HG02759 (cell line): Measurements from ENCODE around the gene LACTBL1.
A peak's percentile ranks its signal among the peaks of the same experiment; 100 is the strongest.
"Not testable (repeated sequence)": the region's sequence is repeated elsewhere in the genome, so short reads cannot be mapped to it uniquely, and the experiment has no call there.

Experiments used
- ATAC-seq: cut with Tn5 transposase; IDR thresholded peaks from one replicate; pipeline ENCODE4 v1.9.1; 2021; ENCODE audit warnings: mild to moderate bottlenecking, moderate library complexity; ENCODE audit not compliant: unreplicated experiment

Gene LACTBL1, protein sequence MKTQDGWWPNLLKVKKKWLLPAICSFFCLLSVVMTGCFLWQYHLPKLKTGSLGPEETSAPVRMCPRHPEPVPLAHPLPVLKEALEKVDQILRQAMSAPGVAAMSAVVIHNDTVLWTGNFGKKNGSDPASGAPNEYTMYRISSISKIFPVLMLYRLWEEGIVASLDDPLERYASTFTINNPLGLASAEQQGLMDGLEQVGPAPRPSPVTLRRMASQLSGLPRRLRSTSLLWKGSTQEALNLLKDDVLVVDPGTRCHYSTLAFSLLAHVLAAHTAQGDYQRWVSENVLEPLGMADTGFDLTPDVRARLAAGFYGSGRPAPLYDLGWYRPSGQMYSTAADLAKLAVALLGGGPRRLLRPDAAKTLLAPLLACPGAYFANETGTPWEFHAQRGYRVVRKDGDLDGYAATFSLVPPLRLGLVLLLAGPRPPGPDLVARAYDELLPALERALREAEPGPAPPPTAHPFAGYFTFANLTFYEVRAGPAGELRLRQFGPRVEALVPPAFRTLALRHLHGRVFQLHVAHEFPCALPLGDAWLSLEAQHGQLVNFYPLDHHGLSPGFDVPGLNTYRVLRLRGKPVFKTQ

DNA sequence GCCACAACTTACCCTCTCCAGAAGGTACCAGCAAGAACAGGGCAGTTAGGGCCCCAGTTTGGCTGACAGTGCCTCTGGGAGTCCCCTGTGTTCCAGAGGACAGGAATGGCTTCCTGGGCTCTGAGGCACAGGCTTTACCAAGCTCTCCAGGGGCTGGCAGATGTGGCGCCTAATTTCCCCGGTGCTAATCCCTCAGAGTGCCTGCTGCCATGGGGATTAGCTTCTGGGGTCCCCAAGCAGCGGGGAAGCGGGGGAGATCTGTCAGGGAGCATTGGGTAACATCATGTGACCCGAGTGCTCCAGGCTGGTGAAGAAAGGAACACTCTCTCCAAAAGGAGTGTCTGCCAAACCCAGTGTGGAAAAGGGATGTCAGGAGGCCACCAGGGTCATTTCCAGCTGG is at the start of gene LACTBL1:
Gene LACTBL1, minus strand, starts transcription at position 107 of the 400 bp plus-strand sequence. CDS start 550 bp downstream, outside the sequence.
- ATAC-seq, result no peak

DNA sequence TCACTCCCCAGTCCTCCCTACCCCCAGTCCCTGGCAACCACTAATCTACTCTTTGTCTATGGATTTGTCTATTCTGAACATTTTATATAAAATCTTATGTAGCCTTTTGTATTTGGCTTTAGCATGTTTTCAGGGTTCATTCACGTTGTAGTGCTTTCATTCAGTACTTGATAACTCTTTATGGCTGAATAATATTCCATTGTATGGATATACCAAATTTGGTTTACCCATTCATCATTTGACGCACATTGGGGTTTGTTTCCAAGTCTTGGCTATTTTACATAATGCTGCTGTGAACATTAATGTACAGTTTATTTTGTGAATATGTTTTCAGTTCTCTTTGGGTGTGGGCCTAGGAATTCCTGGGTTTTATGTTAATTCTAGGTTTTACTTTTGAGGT is 49.2 kb upstream of the LACTBL1 start:
- no peak for ATAC-seq

DNA sequence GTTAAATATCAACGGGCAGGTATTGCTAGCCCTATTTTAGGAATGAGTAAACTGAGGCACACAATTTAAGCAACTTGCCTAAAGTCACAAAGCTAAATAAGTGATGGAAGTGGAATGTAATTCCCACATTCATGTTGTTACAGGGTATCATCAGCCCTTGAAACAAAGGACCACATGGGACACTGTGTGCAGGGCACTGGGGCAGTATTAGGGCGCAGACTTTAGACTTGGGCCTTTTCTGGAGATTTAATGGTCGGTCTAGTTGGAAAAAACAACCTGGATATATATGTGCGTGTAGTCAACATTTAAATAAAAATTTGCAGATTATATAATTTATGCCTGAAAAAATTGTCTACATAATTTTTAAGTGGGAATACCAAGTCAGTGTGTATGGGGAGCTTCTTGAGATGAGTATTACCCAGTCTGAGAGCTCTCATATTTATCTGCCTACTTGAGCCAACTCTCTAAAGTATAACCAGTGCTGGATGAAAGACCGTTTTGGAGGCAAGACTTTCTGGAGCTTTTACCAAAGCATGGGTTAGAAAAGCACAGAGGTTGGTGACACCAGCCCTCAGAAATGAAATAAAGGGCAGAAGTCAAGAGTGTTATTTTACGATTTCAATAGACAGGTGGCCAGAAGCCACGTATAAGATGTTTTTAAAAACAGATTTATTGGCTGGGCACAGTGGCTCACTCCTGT is 48.2 kb upstream of the LACTBL1 start:
- no peak for ATAC-seq

DNA sequence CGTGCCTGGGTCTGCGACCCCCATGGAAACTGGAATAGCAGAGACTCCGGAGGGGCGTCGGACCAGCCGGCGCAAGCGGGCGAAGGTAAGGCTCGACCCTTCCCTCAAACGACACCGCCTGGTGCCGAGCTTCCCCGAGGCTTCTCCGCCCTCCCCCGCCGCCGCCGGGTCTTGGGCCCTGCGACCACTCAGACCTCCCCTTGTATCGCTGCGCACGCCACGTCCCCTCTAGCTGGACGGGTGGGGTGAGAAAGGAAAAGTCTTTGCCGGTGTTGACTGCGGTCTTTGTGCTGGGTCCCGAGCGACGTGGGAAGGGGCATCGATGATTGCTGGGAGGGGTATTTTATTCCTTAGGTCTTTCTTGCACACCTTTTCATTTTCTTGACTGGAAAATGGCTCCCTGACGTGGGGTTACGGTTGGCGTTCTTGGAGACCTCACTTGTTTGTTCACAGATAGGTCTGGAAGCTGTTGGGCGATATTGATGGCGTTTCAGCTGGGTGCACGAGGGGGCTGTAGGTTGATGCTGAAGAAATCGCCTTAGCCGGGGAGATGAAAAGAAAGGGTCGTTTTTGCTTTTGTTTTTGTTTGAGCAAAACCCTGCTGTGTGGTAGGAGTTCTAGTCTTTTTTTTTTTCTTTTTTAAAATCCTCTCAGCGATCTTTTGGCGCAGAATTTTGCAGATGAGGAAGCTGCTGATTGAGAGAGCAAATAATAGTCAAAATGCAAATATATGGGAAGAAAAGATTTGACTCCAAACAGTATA is 47.4 kb upstream of the LACTBL1 start:
- ATAC-seq, result peak; percentile 31

DNA sequence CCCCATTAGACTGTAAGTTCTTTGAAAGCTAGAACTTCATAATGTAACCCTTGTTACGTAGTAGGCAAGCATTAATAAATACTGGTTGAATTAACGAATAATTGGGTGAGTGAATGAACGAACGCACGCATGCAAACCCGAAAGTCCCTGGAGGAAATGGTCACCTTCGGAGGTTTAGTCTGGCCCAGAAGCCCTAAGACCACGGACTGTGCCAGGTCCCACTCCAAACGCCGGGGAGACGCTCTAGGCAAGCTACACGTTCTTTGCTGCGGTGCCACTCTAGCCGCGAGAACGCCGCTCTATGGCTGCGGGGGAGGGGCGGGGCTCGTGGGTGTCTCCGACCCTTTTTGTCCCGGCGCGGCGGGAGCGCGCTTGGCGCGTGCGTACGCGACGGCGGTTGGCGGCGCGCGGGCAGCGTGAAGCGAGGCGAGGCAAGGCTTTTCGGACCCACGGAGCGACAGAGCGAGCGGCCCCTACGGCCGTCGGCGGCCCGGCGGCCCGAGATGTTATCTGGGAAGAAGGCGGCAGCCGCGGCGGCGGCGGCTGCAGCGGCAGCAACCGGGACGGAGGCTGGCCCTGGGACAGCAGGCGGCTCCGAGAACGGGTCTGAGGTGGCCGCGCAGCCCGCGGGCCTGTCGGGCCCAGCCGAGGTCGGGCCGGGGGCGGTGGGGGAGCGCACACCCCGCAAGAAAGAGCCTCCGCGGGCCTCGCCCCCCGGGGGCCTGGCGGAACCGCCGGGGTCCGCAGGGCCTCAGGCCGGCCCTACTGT is 46.6 kb upstream of the LACTBL1 start, which contains the start of gene KDM1A:
Gene KDM1A, plus strand, starts transcription at position 375 of the 769 bp plus-strand sequence. Its CDS starts 129 bp downstream, at position 504.
- ATAC-seq, result peak; percentile 92

DNA sequence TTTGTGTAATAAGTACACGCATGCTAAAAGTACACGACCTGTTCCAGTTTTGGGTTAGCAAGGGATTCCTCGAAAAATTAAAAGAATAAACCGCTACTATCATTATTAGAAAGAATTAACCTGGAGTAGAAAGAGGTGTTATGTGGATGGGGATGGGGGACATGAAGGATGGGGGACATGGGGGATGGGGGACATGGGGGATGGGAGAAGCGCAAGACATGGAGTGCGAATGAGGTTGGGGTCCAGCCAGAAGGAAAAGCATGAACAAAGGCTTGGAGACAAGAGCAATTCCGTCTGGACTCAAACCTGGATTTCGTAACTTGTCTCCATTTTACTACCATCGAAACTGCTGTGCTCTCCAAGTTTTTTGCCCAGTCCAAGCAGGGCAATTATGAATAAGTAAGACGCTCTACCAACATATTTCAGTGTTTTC is 46.0 kb upstream of the LACTBL1 start:
- no peak for ATAC-seq

DNA sequence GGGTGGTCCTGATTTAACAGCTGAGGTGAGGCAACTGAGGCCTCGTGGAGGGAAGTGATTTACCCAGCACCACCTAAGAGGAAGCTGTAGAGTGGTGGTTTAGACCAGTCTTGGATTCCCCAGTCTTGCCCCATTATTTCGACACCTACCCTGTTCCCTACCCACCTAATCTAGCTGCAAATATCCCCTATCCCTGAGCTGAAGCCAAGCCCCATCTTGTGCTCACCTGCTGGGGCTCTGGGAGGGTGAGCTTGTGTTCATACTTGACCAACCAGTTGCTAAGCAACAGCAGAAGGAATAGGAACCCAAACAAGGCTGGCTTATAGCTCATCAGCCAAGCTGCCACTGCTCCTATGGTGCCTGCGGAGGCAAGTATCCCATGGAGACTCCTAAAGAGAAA is 41.0 kb upstream of the LACTBL1 start:
- ATAC-seq, result no peak

DNA sequence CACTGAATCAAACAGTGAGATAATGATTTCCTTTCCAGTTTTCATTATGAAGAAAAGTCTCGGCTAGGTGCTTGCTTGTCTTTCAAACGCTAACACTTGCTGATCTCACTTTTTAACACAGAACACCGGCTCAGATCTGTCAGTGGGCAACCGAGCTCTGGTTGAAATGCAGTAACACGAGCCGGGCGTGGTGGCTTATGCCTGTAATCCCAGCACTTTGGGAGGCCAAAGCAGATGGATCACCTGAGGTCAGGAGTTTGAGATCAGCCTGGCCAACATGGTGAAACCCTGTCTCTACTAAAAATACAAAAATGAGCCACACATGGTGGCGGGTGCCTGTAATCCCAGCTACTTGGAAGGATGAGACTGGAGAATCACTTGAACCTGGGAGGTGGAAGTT is 37.4 kb upstream of the LACTBL1 start:
- not testable (repeated sequence) for ATAC-seq

DNA sequence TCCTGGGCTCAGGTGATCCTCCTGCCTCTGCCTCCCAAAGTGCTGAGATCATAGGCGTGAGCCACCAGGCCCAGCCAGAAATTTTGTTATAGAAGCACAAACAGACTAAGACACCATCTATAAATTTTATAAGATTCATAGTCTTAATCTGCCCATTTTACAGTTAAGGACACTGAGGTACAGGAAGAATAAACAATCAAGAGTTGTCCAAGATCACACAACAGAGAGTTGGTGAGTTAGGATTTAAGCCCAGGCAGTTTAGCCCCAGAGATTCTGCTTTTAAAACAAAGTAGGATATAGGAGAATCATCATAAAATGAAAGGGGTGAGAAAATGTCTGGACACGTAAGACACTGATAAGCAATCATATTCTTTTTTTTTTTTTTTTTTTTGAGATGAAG is 36.2 kb upstream of the LACTBL1 start:
- ATAC-seq, result no peak

DNA sequence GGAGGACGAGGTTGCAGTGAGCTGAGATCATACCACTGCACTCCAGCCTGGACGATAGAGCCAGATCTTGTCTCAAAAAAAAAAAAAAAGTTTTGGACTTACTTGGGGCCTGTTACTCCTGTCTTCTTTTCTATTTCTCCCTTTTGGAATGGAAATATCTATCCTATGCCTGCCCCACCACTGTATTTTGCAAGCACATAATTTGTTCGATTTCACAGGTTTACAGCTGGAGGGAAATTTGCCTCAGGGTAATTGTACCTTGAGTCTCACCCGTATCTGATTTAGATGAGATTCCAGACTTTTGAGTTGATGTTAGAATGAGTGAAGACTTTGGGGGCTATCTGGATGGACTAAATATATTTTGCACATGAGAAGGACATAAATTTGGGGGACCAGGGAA is 34.4 kb upstream of the LACTBL1 start:
- no peak for ATAC-seq

DNA sequence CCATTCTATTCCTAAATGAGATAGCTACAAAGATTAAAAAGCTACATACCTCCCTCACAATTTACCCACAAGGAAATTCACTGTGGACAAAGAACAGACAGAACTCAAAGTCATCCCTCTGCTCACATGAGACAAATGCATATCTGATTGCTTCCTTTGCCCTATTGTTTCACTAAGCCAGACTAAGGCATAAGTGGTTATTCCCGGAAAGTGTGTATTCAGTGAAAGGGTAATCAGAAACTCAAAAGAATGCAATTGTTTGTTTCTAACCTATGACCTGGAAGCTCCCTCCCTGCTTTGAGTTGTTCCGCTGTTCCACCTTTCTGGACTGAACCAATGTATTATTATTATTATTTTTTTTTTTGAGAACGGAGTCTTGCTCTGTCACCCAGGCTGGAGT is 32.1 kb upstream of the LACTBL1 start:
- ATAC-seq, result not testable (repeated sequence)

DNA sequence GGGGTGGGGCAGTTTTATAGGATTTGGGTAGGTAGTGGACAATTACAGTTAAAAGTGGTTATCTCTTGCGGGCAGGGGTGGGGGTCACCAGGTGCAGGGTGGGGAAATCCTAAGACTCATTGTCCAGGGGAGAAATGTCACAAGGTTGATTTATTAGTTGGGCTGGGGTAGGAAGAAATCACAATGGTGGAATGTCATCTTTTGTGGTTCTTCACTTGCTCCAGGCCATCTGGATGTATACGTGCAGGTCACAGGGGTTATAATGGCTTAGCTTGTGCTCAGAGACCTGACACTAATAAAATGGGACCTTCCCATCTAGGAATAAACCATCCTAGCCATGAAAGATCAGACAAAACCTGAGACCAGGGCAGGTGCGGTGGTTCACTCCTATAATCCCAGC is 31.4 kb upstream of the LACTBL1 start:
- no peak for ATAC-seq

DNA sequence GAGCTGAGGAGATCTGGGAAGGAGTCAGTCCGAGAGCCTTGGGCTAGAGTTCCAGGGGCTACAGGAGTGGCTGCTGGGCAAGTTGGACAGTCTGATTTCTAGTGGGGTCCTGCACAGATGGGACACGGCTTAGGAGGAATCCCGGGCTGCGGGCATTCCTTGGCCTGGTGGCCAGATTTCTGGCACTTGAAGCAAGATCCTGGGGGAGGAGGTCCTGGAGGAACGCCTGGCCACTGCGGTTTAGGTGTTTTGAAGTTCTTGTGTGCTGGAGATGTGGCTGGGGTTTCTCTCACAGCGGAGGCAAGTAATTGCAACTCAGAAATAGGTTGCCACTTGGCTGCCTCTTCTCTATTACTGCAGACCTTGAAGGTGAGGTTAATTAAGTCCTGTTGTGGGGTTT is 29.6 kb upstream of the LACTBL1 start:
- not testable (repeated sequence) for ATAC-seq

DNA sequence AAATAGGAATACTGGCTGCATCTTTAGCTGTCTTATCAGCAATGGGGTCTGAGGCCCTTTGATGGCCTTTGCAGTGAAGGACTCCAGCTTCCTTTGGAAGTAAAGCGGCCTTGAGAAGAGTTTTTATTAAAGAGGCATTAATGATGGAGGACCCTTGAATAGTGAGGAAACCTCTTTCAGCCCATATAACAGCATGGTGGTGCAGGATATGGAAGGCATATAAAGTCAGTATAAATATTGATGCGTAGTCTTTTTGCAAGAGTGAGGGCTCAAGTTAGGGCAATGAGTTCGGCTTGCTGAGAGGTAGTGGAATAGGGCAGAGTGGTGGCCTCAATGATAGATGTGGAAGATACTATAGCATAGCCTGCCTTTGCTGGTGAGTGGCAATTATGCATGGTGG is 27.5 kb upstream of the LACTBL1 start:
- not testable (repeated sequence) for ATAC-seq

DNA sequence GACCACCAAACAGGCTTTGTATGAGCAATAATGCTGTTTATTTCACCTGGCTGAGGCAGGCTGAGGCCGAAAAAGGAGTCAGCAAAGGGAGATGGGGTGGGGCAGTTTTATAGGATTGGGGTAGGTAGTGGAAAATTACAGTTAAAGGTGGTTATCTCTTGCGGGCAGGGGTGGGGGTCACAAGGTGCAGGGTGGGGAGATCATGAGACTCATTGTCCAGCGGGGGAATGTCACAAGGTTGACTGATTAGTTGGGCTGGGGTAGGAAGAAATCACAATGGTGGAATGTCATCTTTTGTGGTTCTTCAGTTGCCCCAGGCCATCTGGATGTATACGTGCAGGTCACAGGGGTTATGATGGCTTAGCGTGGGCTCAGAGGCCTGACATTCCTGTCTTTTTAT is 24.9 kb upstream of the LACTBL1 start:
- ATAC-seq, result not testable (repeated sequence)

DNA sequence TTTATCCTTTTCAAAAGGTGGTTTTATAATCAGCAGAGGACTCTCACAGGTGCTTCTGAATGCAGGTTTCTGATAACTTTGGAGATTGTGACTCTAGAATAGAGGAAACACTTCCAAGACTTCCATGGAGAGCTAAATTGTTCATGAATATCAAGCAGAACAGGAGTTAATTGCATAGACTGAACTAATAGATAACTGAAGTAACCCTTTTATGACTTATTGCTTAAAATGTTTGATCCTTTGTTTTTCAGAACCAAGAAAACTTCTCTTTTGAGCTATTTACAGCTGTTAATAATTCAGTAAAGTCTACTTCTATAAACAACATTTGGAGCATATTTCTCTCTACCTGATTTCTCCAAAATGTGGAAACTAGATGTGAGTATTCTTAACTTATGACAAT is 23.1 kb upstream of the LACTBL1 start:
- ATAC-seq, result no peak

DNA sequence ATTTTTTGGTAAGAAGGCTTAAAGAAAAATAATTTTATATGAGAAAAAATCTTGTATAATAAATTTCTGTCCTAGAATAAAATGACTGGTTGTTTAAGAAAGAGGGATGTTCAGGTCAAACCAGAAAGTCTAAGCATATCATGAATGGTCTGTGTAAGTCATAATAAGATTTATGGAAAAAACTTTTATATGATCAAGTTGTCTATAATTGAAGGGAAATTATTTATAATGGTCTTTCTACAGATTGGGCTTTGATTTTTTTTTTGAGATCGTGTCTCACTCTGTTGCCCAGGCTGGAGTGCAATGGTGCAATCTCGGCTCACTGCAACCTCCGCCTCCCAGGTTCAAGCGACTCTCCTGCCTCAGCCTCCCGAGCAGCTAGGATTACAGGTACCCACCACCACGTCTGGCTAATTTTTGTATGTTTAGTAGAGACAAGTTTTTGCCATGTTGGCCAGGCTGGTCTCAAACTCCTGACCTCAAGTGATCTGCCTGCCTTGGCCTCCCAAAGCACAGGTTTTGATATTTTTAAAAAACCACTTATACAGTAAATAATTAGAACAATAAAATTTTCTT is 20.6 kb upstream of the LACTBL1 start:
- ATAC-seq, result not testable (repeated sequence)

DNA sequence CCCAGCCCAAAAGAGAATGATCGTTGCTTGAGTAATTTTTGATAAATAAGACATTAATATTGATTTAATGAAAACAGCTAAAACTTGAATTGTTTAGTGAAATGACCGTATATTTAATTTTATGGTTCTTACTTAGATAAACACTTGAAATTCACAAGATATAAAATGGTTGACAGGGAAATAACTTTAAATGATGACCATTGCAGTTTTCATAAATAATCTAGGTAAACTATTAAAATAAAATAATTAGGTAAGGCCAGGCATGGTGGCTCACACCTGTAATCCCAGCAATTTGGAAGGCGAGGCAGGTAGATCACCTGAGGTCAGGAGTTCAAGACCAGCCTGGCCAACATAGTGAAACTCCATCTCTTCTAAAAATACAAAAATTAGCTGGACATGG is 19.7 kb upstream of the LACTBL1 start:
- ATAC-seq, result not testable (repeated sequence)

DNA sequence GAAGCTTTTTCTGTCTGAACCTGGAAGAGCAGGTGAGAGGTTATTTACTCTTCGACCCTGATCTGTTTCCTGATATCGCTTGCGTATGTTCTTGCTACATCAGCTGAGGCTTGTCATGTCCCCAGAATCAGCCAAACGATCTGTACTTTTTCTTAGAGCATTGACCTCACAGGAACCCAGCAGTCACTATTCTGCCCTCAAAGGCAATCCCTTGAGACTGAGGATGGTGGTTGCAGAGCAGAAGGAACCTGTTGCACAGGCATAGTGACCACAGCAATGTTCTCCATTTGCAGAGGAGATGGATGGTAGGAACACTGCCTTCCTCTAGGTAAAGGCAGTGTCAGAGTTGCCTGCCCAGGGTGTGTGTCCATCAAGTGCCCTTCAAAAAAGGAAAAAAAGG is 11.3 kb upstream of the LACTBL1 start:
- ATAC-seq, result no peak

DNA sequence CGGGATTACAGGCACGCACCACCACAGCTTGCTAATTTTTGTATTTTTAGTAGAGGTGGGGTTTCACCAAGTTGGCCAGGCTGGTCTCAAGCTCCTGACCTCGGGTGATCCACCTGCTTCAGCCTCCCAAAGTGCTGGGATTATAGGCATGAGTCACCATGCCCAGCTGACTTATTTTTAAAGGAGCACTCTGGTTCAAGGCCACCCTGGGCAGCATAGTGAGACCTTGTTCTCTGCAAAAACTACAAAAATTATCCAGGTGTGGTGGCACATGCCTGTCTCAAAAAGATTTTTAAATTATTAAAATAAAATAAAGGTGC is 7.8 kb upstream of the LACTBL1 start:
- ATAC-seq, result not testable (repeated sequence)
